ENCODE data around the gene DNAJB9. TPM values are rescaled to one million over a fixed set of nuclear protein-coding genes. Genes with fewer than 3 reads are reported as not detected.
"Not testable (repeated sequence)": the region's sequence is repeated elsewhere in the genome, so short reads cannot be mapped to it uniquely, and the experiment has no call there.

DNAJB9 gene
- total and polyA plus RNA-seq, 3 donors from 2014 or later, result 28.8 to 63.3 (median 37.7) TPM

- no peak for DNase-seq
- Histone ChIP-seq H3K4me1 (no peaks in the 10 kb centered on the region), H3K27ac (no peak overlapping the region), H3K4me3 (no peak overlapping the region), H3K27me3 (no peaks in the 10 kb centered on the region), H3K36me3 (ENCODE audit: low read depth, missing control alignments) (no peaks in the 10 kb centered on the region), H3K9me3 (no peaks in the 10 kb centered on the region)
- WGBS, 2 donors, result 49 to 67% methylated on average over 1 of the region's 1 CpG
- TF ChIP-seq POLR2A (IDR thresholded peaks at IDR 0.05), result no peak
- no peak for TF ChIP-seq CTCF (IDR thresholded peaks at IDR 0.05)
- intact Hi-C loops (cut with DNase I; ENCODE audit: low total_unique reads), result no loop called here
Observed at GRCh38 chr7:108535744-108536143, 33.9 kb upstream of the DNAJB9 start.

- no peak for DNase-seq
- H3K36me3 ChIP-seq (ENCODE audit: low read depth, missing control alignments), result no peaks in the 10 kb centered on the region
- intact Hi-C loops (cut with DNase I; ENCODE audit: low total_unique reads), result no loop called here
- H3K4me3 ChIP-seq, result no peak overlapping the region
- no peak overlapping the region for H3K27ac ChIP-seq
- no peaks in the 10 kb centered on the region for H3K27me3 ChIP-seq
- TF ChIP-seq CTCF (IDR thresholded peaks at IDR 0.05) (no peak), POLR2A (IDR thresholded peaks at IDR 0.05) (no peak)
- WGBS, 2 donors, result 75 to 83% methylated on average over 2 of the region's 2 CpGs
- H3K9me3 ChIP-seq, result no peaks in the 10 kb centered on the region
- no peaks in the 10 kb centered on the region for H3K4me1 ChIP-seq
Observed at GRCh38 chr7:108537229-108537628, 32.4 kb upstream of the DNAJB9 start.

DNA sequence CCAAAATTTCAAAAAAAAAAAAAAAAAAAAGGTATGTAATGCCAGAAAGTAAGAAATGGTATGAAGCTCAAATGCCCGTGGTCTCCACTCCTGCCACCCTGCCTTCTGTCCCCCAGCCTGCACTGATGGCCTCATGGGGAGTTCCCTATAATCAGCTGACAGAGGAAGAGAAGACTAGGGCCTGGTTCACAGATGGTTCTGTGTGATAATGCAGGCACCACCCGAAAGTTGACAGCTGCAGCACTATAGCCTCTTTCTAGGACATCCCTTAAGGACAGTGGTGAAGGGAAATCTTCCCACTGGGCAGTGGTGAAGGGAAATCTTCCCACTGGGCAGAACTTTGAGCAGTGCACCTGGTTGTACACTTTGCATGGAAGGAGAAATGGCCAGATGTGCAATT, 31.4 kb upstream of the DNAJB9 start:
- DNase-seq; H3K27ac ChIP-seq; H3K4me1 ChIP-seq; intact Hi-C loops (cut with DNase I; ENCODE audit: low total_unique reads); H3K9me3 ChIP-seq; H3K4me3 ChIP-seq; H3K36me3 ChIP-seq (ENCODE audit: low read depth, missing control alignments); H3K27me3 ChIP-seq: not testable (repeated sequence)
- 79 to 85% methylated on average over 2 of the region's 2 CpGs for WGBS, 2 donors

- H3K27ac ChIP-seq; H3K4me3 ChIP-seq; H3K4me1 ChIP-seq; H3K9me3 ChIP-seq; intact Hi-C loops (cut with DNase I; ENCODE audit: low total_unique reads); DNase-seq; H3K36me3 ChIP-seq (ENCODE audit: low read depth, missing control alignments); H3K27me3 ChIP-seq: not testable (repeated sequence)
- WGBS, 2 donors, result 92 to 94% methylated on average over 3 to 4 of the region's 4 CpGs
Observed at GRCh38 chr7:108538685-108539084, 31.0 kb upstream of the DNAJB9 start.

DNA sequence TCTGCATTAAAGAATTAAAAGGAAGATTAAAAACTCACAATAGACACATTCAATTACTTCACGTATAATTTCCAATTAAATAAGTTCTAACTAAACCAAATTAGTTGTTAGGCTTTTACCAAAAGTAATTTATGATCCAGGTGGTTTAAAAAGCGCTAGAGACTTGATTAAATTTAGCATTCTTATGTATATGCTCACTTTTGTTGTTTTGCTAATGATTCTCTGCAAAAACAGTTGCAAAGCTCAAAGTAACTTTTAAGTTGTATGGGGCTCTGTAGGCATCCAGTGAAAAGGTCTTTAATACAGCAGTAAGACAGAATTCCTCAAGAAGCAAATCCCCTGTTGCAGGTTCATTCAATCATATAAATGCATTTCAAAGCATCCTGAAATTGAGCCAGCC, 28.2 kb upstream of the DNAJB9 start:
- Histone ChIP-seq H3K9me3 (no peaks in the 10 kb centered on the region), H3K36me3 (ENCODE audit: low read depth, missing control alignments) (no peaks in the 10 kb centered on the region), H3K27ac (no peak overlapping the region), H3K4me3 (no peak overlapping the region), H3K27me3 (no peaks in the 10 kb centered on the region), H3K4me1 (no peaks in the 10 kb centered on the region)
- intact Hi-C loops (cut with DNase I; ENCODE audit: low total_unique reads), result no loop called here
- 71 to 73% methylated on average over 2 of the region's 2 CpGs for WGBS, 2 donors
- no peak for DNase-seq
- TF ChIP-seq POLR2A (IDR thresholded peaks at IDR 0.05) (no peak), CTCF (IDR thresholded peaks at IDR 0.05) (no peak)

DNA sequence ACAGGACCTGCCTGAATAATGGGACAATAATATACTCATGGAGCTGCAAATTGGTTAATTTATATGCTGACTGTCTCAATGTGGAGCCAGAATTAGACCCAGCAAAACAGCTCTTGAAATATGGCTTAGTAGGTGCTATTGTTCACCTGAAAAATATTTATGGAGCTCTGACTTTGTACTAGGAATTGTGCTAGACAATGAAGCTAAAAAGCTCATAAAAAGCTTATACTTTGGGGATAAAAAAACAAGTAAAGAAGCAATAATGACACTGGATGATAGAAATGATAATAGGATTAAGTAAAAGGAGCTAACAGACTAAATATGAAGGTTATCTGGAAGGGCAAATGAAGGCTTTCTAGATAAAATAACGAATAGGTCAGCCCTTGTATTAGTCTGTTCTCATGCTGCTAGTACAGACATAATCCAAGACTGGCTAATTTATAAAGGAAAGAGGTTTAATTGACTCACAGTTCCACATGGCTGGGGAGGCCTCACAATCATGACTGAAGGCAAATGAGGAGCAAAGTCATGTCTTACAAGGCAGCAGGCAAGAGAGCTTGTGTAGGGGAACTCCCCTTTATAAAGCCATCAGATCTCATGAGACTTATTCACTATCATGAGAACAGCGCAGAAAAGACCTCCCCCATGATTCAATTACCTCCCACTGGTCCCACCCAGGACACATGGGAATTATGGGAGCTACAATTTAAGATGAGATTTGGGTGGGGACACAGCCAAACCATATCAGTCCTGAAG, 21.4 kb upstream of the DNAJB9 start:
- intact Hi-C loops (cut with DNase I; ENCODE audit: low total_unique reads), result not testable (repeated sequence)
- WGBS, 2 donors, result 80 to 84% methylated on average over 2 of the region's 2 CpGs

DNA sequence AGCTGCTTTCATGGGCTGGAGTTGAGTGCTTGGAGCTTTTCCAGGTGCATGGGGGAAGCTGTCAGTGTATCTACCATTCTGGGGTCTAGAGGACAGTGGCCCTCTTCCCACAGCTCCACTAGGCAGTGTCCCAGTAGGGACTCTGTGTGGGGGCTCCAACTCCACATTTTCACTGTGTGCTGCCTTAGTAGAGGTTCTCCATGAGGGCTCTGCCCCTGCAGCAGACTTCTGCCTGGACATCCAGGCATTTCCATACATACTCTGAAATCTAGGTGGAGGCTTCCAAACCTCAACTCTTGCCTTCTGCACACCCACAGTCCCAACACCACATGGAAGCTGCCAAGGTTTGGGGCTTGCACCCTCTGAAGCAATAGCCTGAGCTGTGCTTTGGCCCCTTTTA, 13.0 kb upstream of the DNAJB9 start:
- H3K36me3 ChIP-seq (ENCODE audit: low read depth, missing control alignments); DNase-seq; H3K4me1 ChIP-seq; H3K9me3 ChIP-seq; H3K27ac ChIP-seq; H3K27me3 ChIP-seq; H3K4me3 ChIP-seq; intact Hi-C loops (cut with DNase I; ENCODE audit: low total_unique reads): not testable (repeated sequence)

More for the DNA sequence above, 21.4 kb upstream of the DNAJB9 start:
- DNase-seq; H3K4me3 ChIP-seq; H3K36me3 ChIP-seq (ENCODE audit: low read depth, missing control alignments); H3K27ac ChIP-seq; H3K4me1 ChIP-seq; H3K27me3 ChIP-seq; H3K9me3 ChIP-seq: not testable (repeated sequence)
